ENCODE data around the gene CRTC3.
"Not testable (repeated sequence)": the region's sequence is repeated elsewhere in the genome, so short reads cannot be mapped to it uniquely, and the experiment has no call there.

The CRTC3 gene

GRCh38 chr15:90523373-90523772 is 6.3 kb upstream of the CRTC3 start:
- DNase-seq = no peak

- DNase-seq = not testable (repeated sequence)
Measured at GRCh38 chr15:90524018-90524803, 5.5 kb upstream of the CRTC3 start.

DNA sequence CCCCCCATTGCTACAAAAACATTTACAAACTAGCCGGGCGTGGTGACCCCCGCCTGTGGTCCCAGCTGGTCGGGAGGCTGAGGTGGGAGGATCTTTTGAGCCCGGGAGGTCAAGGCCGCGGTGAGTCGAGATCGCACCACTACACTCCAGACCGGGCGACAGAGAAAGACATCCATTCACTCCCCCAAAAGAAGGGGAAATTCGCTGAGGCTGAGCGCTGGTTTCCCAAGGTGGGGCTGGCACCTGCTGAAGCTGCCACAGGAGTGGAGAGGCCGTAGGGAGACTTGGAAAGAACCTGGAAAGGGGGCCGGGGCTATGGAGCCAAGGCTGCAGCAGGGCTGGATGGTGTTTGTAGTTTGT is 732 bp upstream of the CRTC3 start:
- no peak for DNase-seq

GRCh38 chr15:90530250-90531051 is 728 bp downstream of the CRTC3 start:
- DNase-seq = peak; percentile 52

DNA sequence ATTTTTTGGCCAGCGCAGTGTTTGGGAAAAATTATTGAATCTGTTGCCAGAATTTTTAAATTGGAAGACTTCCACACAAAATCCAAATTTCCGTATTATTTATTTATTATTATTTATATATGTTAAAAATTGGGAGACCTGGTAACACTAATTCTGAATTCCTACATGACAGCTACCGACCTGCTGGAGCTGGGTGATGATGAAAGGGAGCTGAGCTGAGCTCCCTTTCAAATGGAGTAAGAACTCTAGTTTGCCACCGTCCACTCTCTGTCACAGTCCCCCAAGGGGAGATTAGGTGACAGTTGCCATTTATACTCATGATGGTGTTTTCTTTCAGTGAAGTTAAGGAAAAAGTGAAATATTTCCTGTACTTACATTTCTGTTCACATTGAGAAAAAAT is 1.4 kb downstream of the CRTC3 start:
- no peak for DNase-seq

- DNase-seq = no peak
Measured at GRCh38 chr15:90535254-90535653, 5.5 kb downstream of the CRTC3 start.

DNA sequence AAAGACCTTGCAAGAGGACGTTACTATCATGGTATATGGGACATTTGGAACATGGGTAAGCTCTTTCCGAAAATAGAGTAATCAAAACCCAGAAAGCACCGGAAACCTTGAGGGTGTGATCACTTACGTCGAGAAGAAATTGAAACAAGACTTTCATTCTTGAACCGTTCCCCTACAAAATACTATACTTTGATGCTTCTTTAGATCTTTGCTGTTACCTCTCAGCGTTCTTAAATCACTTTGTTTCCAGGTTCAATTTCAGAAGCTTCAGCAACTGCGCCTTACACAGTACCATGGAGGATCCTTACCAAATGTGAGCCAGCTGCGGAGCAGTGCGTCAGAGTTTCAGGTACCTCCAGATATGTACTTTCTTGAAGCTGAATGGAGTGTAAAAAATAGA is 10.1 kb downstream of the CRTC3 start:
- DNase-seq = peak; percentile 57

GRCh38 chr15:90540768-90541167 is 11.0 kb downstream of the CRTC3 start:
- DNase-seq = no peak

GRCh38 chr15:90545095-90545494 is 15.4 kb downstream of the CRTC3 start:
- peak; percentile 35 for DNase-seq

GRCh38 chr15:90547540-90547939 is 17.8 kb downstream of the CRTC3 start:
- DNase-seq = no peak

DNA sequence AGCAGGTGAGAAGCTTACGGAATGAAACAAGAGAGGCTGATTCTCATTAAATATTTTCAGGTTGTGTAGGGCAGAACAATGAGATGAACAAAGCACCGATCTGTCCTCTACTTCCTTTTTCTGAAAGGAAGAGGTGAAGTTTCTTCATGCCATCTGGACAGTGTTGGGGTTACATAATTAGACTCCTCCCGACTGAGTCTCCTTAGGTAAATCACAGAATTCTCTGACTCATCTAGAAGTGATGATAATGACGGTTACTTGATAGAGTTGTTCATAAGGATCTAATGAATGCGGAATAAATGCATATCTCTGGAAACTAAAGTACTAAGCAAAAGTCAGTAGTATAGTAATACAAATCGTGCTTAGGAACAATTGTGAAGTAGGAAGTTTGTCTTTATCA is 21.2 kb downstream of the CRTC3 start:
- no peak for DNase-seq

DNA sequence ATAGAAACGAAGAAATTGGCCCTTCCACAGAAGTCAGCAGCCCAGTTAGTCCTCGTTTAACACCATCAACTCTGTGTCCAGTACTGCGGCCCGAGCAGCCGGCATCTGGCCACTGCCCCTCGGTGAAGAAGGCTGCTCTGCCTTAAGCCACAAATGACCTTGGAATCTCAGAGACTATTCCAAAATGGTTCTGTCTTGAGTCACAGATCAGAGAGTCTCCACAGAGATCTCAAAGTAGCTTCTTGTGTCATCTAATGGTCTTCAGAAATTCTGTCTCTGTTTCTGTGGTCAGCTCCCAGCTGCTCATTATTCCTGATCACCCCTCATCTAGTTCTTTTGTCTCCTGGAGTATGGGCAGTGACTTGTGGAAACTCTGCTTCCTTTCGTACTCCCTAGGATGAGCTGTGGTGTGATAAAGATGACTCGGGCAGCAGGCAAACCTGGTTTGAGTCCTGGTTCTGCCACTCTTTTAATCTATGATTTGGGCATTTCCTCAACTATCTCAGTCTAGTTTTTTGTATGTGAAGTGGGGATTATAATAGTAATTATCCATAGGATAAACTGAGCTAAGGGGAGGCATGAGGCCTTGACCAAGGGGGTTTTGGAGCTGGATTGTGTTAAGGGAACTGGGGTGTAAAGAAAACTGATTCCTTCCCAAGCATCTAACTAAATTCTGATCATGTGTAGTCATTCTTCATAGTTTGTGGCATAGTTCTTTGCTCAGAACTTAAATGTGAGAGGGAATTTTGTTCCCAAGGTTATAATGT is 22.6 kb downstream of the CRTC3 start:
- no peak for DNase-seq

DNA sequence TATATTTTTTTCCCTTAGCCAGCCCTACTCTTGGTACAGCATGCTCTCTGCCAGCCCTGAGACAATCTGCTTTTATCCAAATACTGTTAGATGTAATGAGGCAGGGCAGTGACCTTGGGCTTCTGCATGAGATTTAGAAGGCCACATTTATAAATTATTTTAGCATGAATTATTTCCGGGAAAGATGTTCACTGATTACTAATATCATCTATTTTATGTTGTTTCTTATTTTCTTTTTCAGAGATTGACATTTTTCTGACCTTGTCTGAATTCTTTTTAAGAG is 23.1 kb downstream of the CRTC3 start:
- DNase-seq = no peak

GRCh38 chr15:90553248-90553745 is 23.6 kb downstream of the CRTC3 start:
- no peak for DNase-seq

DNA sequence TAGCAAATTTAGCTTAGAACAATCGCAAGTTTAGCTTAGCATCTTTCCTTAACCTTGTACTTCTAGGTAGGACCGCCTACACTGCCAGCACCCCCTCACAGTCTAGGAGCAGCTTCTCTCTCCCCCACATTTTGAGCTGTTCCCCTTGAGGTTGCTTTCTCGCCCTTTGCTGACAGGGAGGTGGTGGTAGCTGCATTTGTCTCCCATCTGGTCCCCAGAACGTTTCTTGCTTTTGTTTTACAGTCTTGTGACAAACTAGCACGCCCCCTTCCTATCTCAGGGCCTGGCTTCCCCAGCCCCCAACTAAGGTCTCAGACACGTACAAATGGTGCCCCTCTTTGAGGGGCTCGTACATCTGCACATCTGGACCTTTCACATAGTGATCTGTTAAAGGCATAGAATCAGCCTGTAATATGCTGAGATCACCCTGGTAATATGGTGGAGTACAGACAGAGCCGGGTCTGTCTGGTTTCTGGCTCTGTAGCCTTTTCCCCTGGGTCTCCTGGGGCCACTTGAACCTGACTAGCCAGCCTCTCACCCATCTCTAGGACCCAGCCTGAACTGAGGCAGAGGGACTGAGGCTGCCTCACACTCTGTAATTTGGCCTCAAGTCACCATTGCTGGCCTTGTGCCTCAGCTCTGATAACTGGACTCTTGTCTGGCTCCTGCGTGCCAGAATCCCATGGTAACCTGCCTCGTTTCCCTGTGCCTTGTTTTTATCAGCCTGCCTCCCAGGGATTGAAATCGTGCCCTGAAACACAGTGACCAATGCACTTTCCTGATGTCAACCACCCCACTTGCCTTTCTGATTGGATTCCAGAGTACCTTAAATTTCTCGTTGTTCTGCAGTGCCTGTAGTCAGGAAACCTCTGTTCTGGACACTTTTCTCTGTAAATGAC is 27.7 kb downstream of the CRTC3 start:
- DNase-seq = no peak

- no peak for DNase-seq
Measured at GRCh38 chr15:90558171-90558573, 28.4 kb downstream of the CRTC3 start.

- DNase-seq = no peak
Measured at GRCh38 chr15:90559119-90559518, 29.4 kb downstream of the CRTC3 start.

DNA sequence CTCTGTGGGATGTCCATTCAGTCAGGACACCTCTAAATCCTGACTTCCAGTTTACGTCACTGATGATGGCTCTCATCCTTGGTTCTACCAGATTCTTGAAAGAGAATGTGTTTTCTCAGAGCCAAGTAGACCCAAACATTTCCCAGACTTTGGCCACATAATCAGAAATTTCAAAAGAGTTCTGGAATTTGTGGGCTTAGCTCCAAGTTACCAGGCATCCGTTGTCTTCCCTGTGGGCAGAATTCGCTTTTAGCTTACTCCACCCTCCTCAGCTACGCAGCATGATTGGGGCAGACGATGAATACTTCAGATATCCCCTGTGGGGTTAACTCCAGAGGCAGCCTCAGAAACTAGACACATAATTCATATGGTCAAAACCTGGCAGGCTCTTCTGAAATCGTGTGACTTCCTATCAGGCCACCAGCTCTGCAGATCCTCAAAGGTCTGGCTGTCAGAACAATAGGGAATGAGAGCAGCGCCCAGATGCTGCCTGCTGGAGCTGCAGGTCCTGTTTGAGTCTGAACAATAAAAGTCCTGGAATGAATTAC is 30.6 kb downstream of the CRTC3 start:
- no peak for DNase-seq

DNA sequence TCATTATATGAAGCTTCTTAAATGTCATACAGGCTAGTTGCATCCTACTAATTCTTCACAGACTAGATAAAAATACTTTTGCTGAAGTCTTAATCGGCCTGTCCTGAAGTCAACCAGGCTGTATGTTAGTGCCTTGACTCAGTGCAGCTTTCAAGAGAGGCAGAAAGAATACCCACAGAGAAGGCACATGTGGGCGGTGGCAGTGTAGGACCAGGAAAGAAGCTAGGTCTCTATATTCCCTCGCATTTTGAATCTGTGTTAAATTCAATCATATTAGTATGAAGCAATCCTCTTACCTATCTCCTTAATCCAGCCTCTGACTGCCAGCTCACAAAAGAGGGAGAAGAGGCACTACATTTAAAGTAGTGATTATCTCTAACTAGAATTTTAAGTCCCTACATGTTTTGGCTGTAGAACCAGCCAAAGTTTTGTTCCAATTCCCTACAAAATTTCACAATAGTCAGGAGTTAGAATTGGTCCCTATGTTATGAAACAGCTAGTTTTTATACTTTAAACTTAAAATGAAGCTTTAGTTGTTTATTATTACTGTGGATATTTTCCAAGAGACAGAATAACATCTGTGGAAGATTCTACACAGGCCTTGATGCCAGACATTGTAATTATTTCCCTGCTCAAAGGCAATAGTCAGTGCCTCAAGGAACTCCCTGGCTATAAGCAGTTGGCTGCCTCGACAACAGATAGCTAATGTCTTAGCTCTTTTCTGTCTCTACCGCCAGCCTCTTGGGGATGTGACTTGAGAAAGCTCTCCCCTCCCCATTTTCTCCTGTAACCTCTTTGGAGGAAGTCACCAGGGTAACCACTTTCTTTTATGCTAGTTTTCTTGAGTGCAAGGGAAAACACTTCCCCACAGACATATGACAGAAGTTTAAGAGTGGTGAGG is 31.9 kb downstream of the CRTC3 start:
- peak; percentile 22 for DNase-seq

DNA sequence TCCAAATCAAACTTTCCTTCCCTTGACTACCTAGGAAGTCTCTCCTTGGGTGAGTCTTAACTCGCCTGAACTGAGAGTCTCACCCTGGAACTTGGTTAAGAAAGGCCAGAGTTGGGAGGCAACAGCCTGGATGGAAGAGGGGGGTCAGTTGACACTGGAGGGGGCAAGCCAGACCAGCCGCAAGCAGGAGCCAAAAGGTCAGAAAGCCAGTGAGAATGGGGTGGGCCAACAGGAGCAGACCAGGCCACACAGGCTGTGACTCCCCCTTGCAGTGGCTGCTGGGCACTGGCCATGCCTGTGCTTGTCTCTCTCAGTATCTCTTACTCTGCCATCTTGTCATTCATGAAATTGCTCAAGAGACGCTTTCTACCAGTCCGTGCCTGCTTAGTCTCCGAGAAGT is 32.9 kb downstream of the CRTC3 start:
- no peak for DNase-seq

DNA sequence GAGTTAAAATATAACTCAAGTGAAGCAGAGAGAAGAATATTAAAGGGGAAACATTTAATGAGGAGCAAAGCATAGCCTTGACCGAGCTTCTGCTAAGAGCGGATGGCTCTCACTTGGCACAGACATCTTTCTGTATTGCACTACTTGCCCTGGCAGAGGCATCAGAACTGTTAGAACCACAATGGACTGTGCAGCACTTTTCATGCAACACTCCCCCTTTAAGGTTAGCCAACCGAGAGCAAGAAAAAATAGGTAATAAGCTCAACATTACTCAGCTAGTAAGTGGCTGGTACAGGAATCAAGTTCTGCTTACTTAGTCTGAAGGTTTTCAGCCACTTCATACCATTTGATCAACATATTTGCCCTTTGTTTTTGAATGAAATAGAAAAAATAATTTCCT is 33.7 kb downstream of the CRTC3 start:
- no peak for DNase-seq

All from activated naive CD4-positive, alpha-beta T cell treated with anti-CD3 and anti-CD28 coated beads, Interleukin-2, amount 50 U/mL, for 16 hours (primary cell).